ENCODE results near the gene METTL1.

The METTL1 gene

DNA sequence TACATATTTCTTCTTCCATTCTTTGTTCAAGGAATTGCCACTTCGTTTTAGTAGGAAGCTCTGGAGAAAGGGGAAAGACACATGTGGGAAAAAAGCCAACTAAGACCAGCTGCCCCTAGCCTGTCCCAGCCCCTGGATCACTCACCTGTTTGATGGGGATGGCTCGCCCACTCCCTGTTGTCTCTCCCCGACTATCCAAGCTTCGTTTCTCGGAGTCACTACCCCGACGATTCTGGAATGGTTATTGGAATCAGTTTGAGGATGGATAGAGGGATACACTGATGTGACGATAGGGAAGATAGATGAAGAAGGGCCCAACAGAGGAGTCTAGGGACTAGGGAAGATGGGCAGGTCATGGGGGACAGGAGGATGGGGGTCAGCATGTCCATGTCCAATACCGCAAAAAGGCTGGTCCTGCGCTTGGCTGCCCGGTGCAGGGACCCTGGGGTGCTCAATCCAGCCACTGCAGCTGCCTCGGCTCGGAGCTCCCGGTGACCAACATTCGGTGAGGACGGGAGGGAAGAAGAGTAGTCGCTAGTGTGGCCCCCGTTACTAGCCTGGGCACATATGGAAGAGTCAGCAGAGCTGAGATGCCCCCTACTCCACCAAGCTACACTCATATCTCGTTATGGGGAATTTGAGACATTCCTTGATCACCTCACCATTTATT, 40.4 kb downstream of the METTL1 start:
- H3K27me3 ChIP-seq (ENCODE audit: insufficient read depth, low read length): peaks cover 100% of the 10 kb centered on the region
- H3K9me3 ChIP-seq (ENCODE audit: insufficient read depth, low read depth, low read length): no peaks in the 10 kb centered on the region
- no peak overlapping the region for H3K4me3 ChIP-seq (ENCODE audit: low read length)
- no peaks in the 10 kb centered on the region for H3K36me3 ChIP-seq (ENCODE audit: insufficient read depth, low read depth, low read length)
- H3K9ac ChIP-seq (ENCODE audit: low read depth, low read length): no peak overlapping the region
- peaks cover 5% of the 10 kb centered on the region; the same call in 1 of the 2 replicates for H3K4me1 ChIP-seq (ENCODE audit: insufficient read depth, low read length)
- H3K27ac ChIP-seq (ENCODE audit: low read length): no peak overlapping the region

- Histone ChIP-seq H3K9me3 (ENCODE audit: insufficient read depth, low read depth, low read length) (no peaks in the 10 kb centered on the region), H3K9ac (ENCODE audit: low read depth, low read length) (no peak overlapping the region), H3K4me3 (ENCODE audit: low read length) (no peak overlapping the region), H3K36me3 (ENCODE audit: insufficient read depth, low read depth, low read length) (no peaks in the 10 kb centered on the region), H3K27ac (ENCODE audit: low read length) (no peak overlapping the region), H3K27me3 (ENCODE audit: insufficient read depth, low read length) (peaks cover 99% of the 10 kb centered on the region), H3K4me1 (ENCODE audit: insufficient read depth, low read length) (peaks cover 5% of the 10 kb centered on the region; the same call in 1 of the 2 replicates)
These were observed 41.4 kb downstream of the METTL1 start for GRCh38 chr12:57730336-57731067.

- Histone ChIP-seq H3K9me3 (ENCODE audit: insufficient read depth, low read depth, low read length) (no peaks in the 10 kb centered on the region), H3K4me1 (ENCODE audit: insufficient read depth, low read length) (peaks cover 5% of the 10 kb centered on the region; the same call in 1 of the 2 replicates), H3K27ac (ENCODE audit: low read length) (no peak overlapping the region), H3K36me3 (ENCODE audit: insufficient read depth, low read depth, low read length) (no peaks in the 10 kb centered on the region), H3K4me3 (ENCODE audit: low read length) (no peak overlapping the region), H3K9ac (ENCODE audit: low read depth, low read length) (no peak overlapping the region), H3K27me3 (ENCODE audit: insufficient read depth, low read length) (peaks cover 99% of the 10 kb centered on the region)
These were observed 42.5 kb downstream of the METTL1 start for GRCh38 chr12:57729321-57729844.

DNA sequence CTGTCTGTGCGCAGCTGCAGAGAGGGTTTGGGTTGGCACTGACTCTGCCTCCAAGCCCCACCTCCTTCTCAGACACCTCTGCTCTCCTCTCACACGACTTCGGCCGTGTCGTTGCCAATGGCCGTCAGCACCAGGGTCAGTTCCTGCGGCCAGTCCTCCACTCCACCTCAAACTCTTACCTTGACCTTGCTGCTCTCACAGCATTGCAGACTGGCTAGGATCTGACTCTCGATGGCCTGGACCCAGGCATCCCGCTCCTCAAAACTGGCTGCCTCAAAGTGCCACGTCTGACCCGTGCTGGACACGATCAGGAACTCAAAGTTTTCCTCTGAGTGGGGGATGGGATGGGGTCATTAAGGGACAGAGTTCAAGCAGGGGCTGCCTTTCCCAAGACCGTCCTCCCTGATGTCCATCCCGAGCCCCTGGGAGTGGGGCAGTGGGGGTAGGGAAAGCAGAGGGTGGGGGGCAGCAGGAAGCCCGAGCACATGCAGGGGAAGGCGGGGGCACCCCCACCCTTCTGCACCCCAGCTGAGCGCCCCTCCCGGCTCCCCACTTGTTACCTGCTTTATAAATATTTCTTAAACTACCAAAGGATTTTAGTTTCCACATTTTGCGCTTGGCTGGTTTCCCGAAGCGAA, 44.0 kb downstream of the METTL1 start:
- Histone ChIP-seq H3K27me3 (ENCODE audit: insufficient read depth, low read length) (peaks cover 99% of the 10 kb centered on the region), H3K4me1 (ENCODE audit: insufficient read depth, low read length) (peaks cover 5% of the 10 kb centered on the region; the same call in 1 of the 2 replicates), H3K27ac (ENCODE audit: low read length) (no peak overlapping the region), H3K4me3 (ENCODE audit: low read length) (peak overlapping the region; percentile 79; the same call in 1 of the 2 replicates), H3K9ac (ENCODE audit: low read depth, low read length) (no peak overlapping the region), H3K36me3 (ENCODE audit: insufficient read depth, low read depth, low read length) (no peaks in the 10 kb centered on the region), H3K9me3 (ENCODE audit: insufficient read depth, low read depth, low read length) (no peaks in the 10 kb centered on the region)

DNA sequence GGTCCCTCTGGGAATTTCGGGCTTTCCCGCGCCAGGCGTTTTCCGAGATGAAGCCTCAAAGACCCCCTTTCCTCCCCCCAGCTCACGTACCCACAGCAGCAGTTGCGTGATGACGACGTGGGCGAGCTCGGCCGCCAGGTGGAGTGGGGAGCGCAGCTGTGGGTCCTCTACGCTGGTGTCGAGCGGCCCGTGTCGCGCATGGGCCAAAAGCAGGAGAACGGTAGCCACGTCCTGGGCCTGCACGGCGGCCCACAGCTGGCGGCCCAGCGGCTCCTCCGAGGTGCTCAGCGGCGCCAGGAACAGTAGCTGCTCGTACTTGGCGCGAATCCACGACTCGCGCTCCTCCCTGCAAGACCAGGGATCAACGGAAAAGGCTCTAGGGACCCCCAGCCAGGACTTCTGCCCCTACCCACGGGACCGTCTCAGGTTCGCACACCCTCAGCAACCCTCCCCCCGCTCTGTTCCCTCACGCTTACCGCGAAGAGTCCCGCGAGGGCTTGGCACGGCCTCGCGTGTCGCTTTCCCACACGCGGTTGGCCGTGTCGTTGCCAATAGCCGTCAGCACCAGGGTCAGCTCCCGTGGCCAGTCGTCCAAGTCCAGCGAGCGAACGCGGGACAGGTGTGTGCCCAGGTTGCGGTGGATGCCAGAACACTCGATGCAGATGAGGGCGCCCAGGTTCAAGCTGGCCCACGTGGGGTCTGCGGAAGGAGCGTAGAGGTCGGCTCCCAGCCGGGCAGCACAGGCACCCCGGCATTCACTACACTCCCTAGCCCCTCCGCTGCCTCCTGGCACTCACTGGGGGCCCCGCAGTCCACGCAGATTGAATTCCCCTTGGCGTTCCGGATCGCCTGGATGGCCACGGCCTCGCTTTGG, 44.8 kb downstream of the METTL1 start:
- Histone ChIP-seq H3K27me3 (ENCODE audit: insufficient read depth, low read length) (peaks cover 94% of the 10 kb centered on the region), H3K4me3 (ENCODE audit: low read length) (peak overlapping the region; percentile 79; the same call in 1 of the 2 replicates), H3K36me3 (ENCODE audit: insufficient read depth, low read depth, low read length) (no peaks in the 10 kb centered on the region), H3K4me1 (ENCODE audit: insufficient read depth, low read length) (peaks cover 5% of the 10 kb centered on the region; the same call in 1 of the 2 replicates), H3K27ac (ENCODE audit: low read length) (no peak overlapping the region), H3K9me3 (ENCODE audit: insufficient read depth, low read depth, low read length) (no peaks in the 10 kb centered on the region), H3K9ac (ENCODE audit: low read depth, low read length) (no peak overlapping the region)

DNA sequence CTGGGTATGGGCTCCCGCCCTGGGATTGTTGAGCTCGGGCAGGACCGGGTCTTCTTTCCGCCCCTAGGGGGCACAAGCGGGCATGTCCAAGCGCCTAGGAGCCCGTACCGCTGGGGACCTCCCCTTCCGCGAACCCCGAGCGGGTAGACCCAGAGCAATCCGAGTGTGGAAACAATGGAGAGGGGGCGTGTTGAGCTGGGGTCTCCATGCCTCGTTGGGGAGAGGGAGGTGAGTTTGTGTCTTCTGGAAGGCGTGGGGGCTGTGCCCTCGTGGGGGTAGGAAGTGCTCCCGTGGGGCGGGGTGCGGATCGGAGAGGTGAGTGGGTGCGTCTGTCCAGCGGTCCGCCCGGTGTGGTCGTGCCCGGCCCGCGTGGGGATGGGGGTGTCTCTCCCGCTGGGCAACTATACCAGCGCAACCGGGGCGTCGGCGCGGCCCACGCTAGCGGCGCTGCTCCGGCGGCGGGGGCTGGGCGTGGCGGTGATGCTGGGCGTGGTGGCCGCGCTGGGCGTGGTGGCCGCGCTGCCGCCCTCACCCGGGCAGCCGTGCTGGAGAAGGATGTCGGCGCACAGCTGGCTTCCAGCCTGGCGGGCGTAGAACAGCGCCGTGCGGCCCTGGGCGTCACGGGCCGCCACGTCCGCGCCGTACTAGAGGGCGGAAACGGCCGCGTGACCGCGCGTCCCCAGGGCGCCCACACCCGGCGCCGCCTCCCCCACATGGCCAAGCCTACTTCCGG, 45.6 kb downstream of the METTL1 start:
- no peaks in the 10 kb centered on the region for H3K9me3 ChIP-seq (ENCODE audit: insufficient read depth, low read depth, low read length)
- H3K27me3 ChIP-seq (ENCODE audit: insufficient read depth, low read length): peaks cover 86% of the 10 kb centered on the region
- H3K4me3 ChIP-seq (ENCODE audit: low read length): peak overlapping the region; percentile 79
- H3K36me3 ChIP-seq (ENCODE audit: insufficient read depth, low read depth, low read length): no peaks in the 10 kb centered on the region
- H3K9ac ChIP-seq (ENCODE audit: low read depth, low read length): no peak overlapping the region
- peaks cover 5% of the 10 kb centered on the region; the same call in 1 of the 2 replicates for H3K4me1 ChIP-seq (ENCODE audit: insufficient read depth, low read length)
- no peak overlapping the region for H3K27ac ChIP-seq (ENCODE audit: low read length)

DNA sequence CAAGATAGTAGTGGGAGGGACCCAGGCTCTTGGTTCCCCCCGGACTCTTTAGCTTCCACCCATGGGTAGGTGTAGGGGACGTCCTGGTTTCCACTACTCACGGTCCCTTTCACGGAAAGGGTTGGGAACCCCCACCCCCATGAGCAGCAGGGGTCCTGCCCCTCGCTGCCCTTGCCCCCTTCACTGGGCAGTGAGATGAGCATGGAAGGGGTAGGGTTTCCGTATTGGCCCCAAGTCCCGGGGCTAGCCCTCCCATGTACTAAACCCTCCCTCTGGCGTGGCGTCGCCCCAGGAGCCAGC, 46.1 kb downstream of the METTL1 start:
- Histone ChIP-seq H3K4me3 (ENCODE audit: low read length) (peak overlapping the region; percentile 79), H3K9me3 (ENCODE audit: insufficient read depth, low read depth, low read length) (no peaks in the 10 kb centered on the region), H3K9ac (ENCODE audit: low read depth, low read length) (no peak overlapping the region), H3K4me1 (ENCODE audit: insufficient read depth, low read length) (peaks cover 5% of the 10 kb centered on the region; the same call in 1 of the 2 replicates), H3K27ac (ENCODE audit: low read length) (no peak overlapping the region), H3K36me3 (ENCODE audit: insufficient read depth, low read depth, low read length) (no peaks in the 10 kb centered on the region), H3K27me3 (ENCODE audit: insufficient read depth, low read length) (peaks cover 81% of the 10 kb centered on the region)

DNA sequence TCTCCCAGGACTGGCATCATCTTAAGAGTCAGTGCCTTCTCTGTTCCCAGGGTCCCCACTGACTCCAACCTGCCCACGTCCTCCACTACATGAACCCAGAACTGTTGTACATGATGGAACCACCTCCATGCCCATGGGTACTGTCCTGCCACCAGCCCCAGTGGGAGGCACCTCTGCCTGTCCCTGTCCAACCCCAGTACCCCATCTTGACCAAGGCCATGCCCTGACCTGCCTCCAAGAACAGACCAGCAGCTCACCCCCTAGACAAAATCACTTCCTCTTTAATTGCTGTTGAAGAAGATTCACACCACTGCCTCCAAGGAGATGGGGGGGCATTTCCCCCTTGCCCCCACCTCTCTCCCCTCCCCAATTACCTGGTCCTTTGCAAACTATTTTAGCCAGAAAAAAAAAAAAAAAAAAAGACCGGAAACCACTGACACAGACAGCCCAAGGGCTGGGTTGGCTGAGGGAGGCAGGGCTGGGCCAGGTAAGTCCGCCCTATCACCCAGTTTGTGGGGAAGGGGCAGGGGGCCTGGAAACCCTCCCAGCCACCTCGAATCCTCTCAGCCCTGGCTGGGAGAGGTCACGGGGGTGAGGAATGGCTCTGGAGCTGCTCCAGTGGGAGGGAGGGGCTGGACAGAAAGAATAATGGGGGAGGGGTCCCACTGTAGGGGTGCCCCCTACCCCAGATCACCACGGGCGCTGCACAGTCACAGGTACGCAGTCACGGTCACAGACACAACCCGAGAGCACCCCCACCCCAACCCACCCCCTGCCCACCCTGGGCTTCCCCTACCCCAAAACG, 46.8 kb downstream of the METTL1 start:
- Histone ChIP-seq H3K27me3 (ENCODE audit: insufficient read depth, low read length) (peaks cover 74% of the 10 kb centered on the region), H3K4me3 (ENCODE audit: low read length) (no peak overlapping the region), H3K27ac (ENCODE audit: low read length) (no peak overlapping the region)

GRCh38 chr12:57724003-57724935, 47.6 kb downstream of the METTL1 start:
- peaks cover 5% of the 10 kb centered on the region; the same call in 1 of the 2 replicates for H3K4me1 ChIP-seq (ENCODE audit: insufficient read depth, low read length)
- H3K27me3 ChIP-seq (ENCODE audit: insufficient read depth, low read length): peaks cover 65% of the 10 kb centered on the region
- H3K9ac ChIP-seq (ENCODE audit: low read depth, low read length): no peak overlapping the region
- H3K36me3 ChIP-seq (ENCODE audit: insufficient read depth, low read depth, low read length): peaks cover 5% of the 10 kb centered on the region
- no peaks in the 10 kb centered on the region for H3K9me3 ChIP-seq (ENCODE audit: insufficient read depth, low read depth, low read length)
- H3K4me3 ChIP-seq (ENCODE audit: low read length): no peak overlapping the region
- H3K27ac ChIP-seq (ENCODE audit: low read length): no peak overlapping the region

More for the DNA sequence above, 46.8 kb downstream of the METTL1 start:
- Histone ChIP-seq H3K9ac (ENCODE audit: low read depth, low read length) (no peak overlapping the region), H3K36me3 (ENCODE audit: insufficient read depth, low read depth, low read length) (no peaks in the 10 kb centered on the region), H3K9me3 (ENCODE audit: insufficient read depth, low read depth, low read length) (no peaks in the 10 kb centered on the region), H3K4me1 (ENCODE audit: insufficient read depth, low read length) (peaks cover 5% of the 10 kb centered on the region; the same call in 1 of the 2 replicates)
